Measurements from ENCODE around the gene TEX19. TPM values are rescaled to one million over a fixed set of nuclear protein-coding genes. Genes with fewer than 3 reads are reported as not detected.

Gene TEX19
- total RNA-seq, 4 donors from 2014 or later, result not detected

- Histone ChIP-seq H3K9me3 (no peaks in the 10 kb centered on the region), H3K4me1 (peaks cover 0 to 12% (median 8%) of the 10 kb centered on the region in 3 donors), H3K27me3 (peaks cover 87% of the 10 kb centered on the region), H3K27ac (no peak overlapping the region), H3K36me3 (no peaks in the 10 kb centered on the region), H3K4me3 (no peak overlapping the region)
- WGBS, 2 donors (ENCODE audit: low coverage in 1 of 2), result 82 to 85% methylated on average over 5 to 14 of the region's 28 CpGs
- no peak for ATAC-seq
- no peak for TF ChIP-seq EP300 (IDR thresholded peaks at IDR 0.05)
- no peak for TF ChIP-seq CTCF (IDR thresholded peaks at IDR 0.05)
- TF ChIP-seq POLR2AphosphoS5 (IDR thresholded peaks at IDR 0.05), result no peak
- no peak for TF ChIP-seq POLR2A (IDR thresholded peaks at IDR 0.05)
These were observed 45.6 kb upstream of the TEX19 start for GRCh38 chr17:82313195-82314011.

- Histone ChIP-seq H3K4me3 (no peak overlapping the region), H3K4me1 (peaks cover 0 to 12% (median 8%) of the 10 kb centered on the region in 3 donors), H3K27me3 (peaks cover 80% of the 10 kb centered on the region), H3K9me3 (no peaks in the 10 kb centered on the region), H3K36me3 (no peaks in the 10 kb centered on the region), H3K27ac (no peak overlapping the region)
- no peak for TF ChIP-seq POLR2A (IDR thresholded peaks at IDR 0.05)
- no peak for TF ChIP-seq EP300 (IDR thresholded peaks at IDR 0.05)
- no peak for TF ChIP-seq CTCF (IDR thresholded peaks at IDR 0.05)
- TF ChIP-seq POLR2AphosphoS5 (IDR thresholded peaks at IDR 0.05), result no peak
- no peak for ATAC-seq
- WGBS, 2 donors (ENCODE audit: low coverage in 1 of 2), result 100% methylated on average over 2 of the region's 27 CpGs; no CpG with 5 or more reads in 1 of the 2 donors
These were observed 44.9 kb upstream of the TEX19 start for GRCh38 chr17:82314012-82314726.

- peak overlapping the region in 1 of 2 donors; percentile 14 for H3K4me3 ChIP-seq
These were observed 44.1 kb upstream of the TEX19 start for GRCh38 chr17:82314727-82315605.

More at GRCh38 chr17:82314727-82315605, 44.1 kb upstream of the TEX19 start:
- Histone ChIP-seq H3K27me3 (peaks cover 72% of the 10 kb centered on the region), H3K27ac (no peak overlapping the region), H3K9me3 (no peaks in the 10 kb centered on the region), H3K4me1 (peaks cover 0 to 12% (median 8%) of the 10 kb centered on the region in 3 donors), H3K36me3 (no peaks in the 10 kb centered on the region)
- 49% methylated on average over 12 of the region's 32 CpGs; no CpG with 5 or more reads in 1 of the 2 donors for WGBS, 2 donors (ENCODE audit: low coverage in 1 of 2)
- no peak for ATAC-seq
- TF ChIP-seq POLR2AphosphoS5 (IDR thresholded peaks at IDR 0.05), result no peak
- TF ChIP-seq CTCF (IDR thresholded peaks at IDR 0.05), result no peak
- TF ChIP-seq POLR2A (IDR thresholded peaks at IDR 0.05), result no peak
- no peak for TF ChIP-seq EP300 (IDR thresholded peaks at IDR 0.05)
